HG02870 (cell line): ENCODE data around the gene NCL.

Source experiments
- ATAC-seq: cut with Tn5 transposase; IDR thresholded peaks from one replicate; pipeline ENCODE4 v1.9.1; 2021; ENCODE audit warnings: mild to moderate bottlenecking, moderate library complexity; ENCODE audit not compliant: unreplicated experiment

Gene NCL, protein sequence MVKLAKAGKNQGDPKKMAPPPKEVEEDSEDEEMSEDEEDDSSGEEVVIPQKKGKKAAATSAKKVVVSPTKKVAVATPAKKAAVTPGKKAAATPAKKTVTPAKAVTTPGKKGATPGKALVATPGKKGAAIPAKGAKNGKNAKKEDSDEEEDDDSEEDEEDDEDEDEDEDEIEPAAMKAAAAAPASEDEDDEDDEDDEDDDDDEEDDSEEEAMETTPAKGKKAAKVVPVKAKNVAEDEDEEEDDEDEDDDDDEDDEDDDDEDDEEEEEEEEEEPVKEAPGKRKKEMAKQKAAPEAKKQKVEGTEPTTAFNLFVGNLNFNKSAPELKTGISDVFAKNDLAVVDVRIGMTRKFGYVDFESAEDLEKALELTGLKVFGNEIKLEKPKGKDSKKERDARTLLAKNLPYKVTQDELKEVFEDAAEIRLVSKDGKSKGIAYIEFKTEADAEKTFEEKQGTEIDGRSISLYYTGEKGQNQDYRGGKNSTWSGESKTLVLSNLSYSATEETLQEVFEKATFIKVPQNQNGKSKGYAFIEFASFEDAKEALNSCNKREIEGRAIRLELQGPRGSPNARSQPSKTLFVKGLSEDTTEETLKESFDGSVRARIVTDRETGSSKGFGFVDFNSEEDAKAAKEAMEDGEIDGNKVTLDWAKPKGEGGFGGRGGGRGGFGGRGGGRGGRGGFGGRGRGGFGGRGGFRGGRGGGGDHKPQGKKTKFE

DNA sequence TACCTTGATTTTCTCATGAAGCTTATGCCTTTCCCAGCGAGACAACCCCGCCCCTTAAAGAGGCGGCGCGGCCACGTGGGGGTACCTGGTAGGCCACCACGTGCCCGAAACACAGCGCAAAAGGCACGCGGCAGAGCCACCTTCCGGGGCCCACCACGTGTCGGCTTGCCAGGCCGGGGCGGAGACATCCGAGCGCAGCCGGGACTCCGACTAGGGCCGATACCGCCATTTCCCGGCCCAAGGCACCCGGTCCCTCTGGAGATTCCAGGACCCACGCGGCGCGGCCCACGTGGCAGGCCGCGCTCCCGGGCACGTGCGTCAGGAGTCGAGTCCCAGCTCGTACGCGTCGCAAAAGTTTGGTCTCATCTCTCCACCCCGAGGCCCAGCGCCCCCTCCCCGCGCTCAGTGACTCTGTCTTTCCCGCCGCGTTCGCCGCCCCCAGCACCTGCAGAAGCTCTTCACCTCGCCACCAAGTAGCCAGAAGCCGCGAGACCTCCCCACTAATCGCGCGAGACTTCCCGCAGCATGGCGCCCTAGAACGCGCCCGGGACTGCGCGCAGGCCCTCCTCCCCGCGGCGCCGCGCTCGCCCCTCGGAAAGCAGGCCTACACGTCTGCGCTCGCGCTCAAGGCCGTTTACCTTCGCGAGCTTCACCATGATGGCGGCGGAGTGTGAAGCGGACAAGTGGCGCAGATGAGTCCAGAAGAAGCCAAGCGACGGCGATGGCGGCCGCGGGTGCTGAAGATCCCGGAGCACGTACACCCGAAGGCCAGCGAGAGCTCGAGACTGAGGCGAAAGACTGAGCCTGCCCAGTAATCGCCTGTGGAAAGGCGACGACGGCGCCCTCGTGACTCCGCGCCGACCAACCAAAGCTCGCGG is at the start of gene NCL:
NCL (minus strand) TSS at position 787 of the 878 bp plus-strand sequence; CDS start at position 656, 131 bp downstream.
- peak; percentile 85 for ATAC-seq

DNA sequence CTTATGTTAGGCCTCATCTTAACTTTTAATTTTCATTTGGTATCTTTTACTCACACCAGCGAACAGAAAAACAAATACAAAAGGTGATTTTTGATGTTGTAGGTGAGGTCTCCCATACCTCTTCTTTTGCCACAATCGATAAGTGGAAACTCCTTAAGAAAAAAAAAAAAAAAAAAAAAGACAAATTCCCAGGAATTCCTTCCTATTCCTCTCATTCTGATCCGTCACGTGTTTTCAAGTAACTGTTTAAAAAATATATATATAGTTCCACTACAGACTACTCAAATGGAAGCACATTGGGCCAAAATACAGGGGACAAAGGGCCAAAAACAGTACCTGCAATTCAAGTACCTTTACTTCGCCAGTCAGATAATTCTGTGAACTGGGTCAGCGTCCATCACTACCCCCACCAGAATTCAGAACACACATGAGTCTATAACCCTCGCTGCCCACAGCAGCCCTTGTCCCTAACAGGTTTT is 49.5 kb upstream of the NCL start:
- no peak for ATAC-seq

DNA sequence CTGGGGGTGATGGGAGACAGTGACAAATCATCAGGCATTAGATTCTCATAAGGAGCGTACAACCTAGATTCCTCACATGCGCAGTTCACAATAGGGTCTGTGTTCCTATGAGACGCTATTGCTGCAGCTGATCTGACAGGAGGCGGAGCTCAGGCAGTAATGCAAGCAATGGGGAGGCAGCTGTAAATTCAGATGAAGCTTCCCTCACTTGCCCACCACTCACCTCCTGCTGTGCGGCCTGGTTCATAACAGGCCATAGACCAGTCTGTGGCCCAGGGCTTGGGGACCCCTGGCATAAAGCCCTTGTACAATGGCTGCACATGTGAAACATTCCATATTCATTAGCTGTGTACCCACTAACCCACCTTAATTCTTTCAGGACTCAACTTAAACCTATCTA is 47.9 kb upstream of the NCL start:
- no peak for ATAC-seq

DNA sequence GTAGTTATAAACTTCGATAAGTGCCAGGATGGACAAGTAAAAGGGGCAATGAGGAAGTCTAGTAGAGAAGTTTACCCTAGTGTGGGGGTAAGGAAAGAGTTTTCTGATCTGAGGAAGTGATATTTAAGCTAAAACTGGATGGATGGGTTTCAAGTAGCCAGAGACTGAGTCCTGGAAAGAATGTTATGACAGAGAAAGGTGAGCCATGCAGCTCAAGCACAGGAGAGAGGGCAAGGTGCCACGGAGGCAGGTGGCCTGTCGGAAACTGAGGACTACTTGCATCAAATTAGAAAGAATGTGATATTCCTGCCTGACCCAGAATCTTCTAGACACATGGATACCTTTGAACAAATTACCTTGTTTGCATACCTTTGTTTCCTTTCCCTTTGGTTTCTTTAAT is 39.5 kb upstream of the NCL start:
- ATAC-seq, result no peak

DNA sequence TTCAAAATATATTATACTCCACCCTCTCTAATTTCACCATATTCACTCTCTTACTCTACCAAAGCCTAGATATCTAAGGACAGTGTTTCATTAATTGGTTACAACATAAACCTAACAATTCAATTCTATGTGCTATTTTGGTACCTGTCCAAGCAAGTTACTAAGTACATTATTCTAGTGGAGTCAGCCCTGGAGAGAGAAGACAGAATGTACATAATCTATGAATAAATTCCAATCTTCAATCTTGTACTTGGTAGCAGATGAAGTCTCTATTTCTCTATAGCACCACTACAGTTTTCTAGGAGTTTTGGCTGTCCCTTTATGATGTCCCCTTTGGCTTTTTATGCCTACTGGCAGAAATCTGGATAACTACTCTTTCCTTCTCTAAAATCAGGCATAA is 38.3 kb upstream of the NCL start:
- no peak for ATAC-seq

DNA sequence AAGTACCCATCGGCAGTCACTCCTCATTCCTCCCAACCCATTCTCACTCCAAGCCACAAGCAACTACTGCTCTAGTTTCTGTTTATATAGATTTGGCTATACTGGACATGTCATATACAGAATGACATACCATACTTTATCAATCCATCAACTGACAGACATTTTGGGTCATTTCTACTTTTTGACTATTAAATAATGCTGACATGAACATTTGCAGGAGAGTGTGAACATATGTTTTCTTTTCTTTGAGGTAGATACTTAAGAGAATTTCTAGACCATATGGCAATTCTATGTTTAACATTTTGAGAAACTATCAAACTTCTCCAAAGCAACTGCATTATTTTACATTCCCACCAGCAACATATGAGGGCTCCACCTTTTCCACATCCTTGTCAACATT is 33.4 kb upstream of the NCL start:
- ATAC-seq, result no peak

DNA sequence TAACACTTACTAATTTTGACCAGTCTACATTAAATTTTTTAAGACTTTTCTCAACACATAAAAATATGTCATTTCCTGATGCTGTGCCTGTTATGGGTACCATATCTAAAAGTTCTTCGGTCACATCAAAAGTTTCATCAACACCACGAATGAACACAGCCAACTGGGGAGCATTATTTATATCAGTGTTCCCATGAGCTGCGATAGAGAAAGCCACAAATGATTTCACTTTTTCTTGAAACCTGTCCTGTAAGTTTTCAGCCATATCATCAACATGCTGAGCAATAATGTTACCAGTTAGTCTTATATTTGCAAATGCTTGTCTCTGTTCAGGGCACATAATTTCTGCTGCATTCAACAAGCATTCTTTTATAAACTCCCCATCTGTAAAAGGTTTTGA is 30.4 kb upstream of the NCL start:
- ATAC-seq, result no peak

DNA sequence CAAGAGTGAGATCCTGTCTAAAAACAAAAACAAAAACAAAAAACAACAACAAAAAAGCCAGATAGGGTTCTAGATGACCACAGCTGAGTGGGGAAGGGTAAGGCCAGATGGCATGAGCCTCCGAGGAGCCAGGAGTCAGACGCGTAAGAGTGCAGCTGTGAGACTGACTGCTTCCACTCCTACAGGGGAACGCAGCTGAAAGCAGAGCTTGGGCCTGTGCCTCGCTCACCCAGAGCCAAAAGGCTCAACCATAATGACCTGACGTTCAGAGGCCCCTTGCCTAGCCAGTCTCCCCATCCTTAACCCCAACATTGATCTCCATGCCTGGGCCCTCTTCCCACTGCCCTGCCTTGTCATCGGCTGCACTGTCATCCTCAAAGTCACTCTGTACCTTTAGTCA is 26.5 kb upstream of the NCL start:
- ATAC-seq, result no peak

DNA sequence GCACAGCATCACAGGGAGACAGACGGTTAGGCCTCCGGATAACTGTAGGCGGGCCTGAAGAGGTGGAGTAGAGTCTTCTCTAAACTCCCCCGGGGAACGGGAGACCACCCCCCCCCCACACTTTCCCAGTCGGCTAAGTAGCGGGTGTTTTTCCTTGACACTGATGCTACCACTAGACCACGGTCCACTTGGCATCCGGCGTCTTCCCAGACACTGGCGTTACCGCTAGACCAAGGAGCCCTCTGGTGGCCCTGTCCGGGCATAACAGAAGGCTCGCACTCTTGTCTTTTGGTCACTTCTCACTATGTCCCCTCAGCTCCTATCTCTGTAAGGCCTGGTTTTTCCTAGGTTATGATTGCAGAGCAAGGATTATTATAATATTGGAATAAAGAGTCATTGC is 25.7 kb upstream of the NCL start:
- ATAC-seq, result no peak

DNA sequence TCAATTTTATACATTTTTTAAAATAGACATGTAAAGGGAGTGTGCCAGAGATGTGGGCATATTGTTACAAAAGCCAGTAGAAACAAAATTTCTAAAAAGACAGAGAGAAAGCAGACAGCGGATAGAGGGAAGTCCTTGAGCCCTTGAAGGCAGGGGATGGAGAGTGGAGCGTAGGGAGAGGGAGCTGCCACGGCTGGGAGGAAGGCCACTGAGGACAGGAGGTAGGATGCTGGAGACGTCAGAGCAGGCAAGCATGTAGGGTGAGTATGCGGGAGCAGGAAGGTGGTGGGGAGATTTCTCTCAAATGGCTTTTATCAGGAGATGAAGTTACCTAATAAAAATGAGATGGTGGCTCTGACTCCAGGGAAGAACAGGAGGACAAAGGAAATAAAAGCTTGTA is 24.0 kb upstream of the NCL start:
- no peak for ATAC-seq

DNA sequence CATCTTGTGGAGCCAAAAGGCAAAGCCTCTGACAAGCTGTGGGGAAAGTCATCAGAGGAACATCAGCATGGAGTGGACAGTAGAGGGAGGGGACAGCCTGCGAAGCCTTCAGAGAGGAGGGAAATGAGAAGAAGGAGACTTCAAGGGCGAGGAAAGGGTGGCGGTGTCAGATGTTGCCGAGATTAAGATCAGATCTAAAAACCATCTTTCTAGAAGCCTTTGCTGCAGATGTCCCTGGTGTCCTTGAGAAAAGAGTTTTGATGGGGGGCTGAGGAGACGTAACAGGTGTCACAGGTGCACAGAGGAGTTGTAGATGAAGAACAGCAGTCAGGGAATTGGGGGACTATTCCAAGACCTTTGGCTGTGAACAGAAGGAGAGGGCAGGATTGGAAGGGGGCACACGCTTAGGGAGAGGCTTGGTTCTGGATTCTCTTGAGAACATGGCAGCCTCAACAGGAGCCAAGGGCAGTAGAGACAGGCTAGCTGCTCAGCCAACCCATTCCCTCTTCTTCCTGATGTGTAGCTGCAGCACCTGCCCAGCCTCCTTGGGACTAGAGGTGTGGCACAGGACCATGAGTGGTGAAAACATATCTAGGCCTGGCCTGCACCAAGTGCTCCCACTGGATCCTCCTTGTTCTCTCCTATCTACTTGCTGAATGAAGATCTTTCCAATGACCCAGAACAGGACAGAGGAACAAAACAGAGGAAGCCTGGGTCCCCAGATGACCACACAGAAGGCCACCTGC is 22.7 kb upstream of the NCL start:
- ATAC-seq, result no peak

DNA sequence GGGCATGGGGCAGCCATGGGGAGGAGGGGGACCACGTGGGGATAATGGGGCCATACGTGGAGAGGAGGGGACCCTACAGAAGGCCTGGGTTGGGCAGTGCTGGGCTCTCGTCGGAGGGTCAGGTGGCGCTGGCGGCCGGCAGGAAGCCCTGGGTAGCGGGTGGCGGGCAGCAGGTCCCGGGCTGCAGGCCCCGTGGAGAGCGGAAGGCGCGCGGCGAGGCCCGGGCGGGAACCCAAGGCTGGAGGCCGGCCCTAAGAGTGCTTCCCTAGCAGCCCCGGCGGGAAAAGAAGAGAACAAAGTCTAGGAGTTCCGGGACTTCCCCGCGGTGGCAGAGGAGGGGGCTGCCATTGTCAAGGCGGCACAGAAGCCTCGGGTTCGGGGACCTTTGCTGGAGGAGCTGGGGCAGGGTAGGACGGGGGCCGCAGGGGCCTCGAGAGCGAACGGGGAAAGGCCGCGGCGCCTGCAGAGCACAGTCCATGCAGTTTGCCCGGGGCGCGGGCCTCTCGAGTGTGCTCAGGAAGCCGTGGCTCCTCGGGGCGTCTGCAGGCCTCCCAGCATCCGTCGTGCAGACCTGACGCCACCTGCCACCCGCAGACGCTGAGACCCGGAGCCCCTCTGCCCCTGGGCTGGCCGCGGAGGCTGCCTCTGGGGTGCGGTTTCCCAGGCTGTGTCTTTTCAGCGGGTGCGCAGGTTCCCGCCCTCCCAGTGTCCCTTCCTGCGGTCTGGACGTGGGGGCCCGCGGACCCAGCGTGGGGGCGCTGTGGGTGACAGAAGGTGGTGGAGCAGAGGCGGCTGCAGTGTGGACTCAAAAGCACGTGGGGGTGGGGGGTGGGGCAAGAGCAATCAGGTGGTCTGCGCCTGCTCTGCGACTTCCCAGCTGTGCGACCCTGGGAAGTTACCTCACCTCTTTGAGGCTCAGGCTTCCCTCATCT is 19.4 kb upstream of the NCL start:
- ATAC-seq, result no peak

DNA sequence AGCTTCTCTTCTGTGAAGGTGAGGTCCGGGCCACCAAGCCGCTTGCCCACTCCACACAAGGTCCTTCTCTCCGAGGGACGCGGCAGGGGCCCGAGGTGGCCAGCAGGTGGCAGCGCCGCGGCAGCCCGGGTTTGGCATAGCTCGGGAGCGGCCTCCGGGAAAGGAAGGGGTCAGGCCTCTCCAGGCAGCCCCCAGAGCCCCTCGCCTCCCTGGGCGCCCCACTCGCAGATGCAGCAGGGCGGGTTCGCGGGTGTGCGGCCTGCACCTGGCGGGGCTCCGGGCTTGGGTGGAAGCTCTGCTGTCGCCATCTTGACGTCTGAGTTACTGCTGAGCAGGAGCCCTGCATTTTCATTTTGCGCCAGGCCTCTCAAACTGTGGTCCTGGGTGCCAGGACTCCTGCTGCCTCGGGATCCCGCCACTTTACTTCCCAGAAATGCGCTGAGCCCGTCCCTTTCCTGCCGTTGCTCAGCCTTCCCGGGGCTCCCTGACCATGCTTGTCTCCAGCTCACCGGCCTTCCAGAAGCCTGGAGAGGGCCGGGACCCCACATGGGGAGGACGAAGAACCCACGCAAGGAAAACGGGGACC is 18.6 kb upstream of the NCL start:
- no peak for ATAC-seq

DNA sequence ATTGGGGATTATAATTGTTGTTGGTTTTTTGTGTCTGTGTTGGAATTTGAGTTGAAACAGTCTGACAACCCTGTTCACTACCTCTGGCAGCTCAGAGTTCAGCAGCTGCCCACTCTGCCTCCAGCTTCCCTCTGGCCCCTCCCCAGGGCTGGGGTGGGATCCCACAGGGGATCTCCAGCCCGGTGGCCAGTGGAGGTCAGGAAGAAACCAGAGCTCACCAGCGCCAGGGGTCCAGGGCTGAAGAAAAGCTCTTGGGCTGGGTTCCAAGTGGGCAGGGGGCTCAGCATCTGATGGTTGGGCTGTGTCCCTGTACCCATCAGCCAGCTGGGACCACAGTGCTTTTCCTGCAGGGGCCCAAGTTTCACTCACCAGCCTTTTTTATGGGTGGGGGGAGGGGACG is 16.5 kb upstream of the NCL start:
- ATAC-seq, result no peak

DNA sequence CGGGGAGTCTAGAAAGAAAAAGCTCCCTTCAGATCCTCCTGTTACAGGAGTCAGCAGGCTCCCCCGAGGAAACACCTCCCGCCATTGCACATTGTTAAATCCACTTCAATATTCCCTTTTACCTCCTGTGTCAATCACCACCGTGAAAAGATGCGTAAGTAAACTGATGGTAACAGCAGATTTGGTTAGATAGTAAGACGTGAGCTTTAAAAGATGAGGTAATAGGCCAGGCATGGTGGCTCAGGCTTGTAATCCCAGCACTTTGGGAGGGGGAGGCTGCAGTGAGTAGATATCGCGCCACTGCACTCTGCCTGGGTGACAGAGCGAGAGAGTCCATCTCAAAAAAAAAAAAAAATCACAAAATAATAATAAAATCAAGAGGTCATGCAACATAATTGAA is 15.2 kb upstream of the NCL start:
- ATAC-seq, result no peak

DNA sequence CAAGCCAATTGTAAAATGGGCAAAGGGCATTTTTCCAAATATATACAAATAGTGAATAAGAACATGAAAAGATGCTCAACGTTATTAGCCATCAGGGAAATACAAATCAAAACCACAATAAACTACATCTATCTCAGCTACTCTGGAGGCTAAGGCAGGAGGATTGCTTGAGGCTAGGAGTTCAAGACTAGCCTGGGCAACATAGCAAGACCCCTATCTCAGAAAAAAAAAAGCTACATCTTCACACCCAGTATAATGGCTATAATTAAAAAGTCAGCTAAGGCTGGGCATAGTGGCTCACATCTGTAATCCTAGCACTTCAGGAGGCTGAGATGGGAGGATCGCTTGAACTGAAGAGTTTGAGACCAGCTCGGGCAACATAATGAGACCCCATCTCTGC is 12.6 kb upstream of the NCL start:
- no peak for ATAC-seq

DNA sequence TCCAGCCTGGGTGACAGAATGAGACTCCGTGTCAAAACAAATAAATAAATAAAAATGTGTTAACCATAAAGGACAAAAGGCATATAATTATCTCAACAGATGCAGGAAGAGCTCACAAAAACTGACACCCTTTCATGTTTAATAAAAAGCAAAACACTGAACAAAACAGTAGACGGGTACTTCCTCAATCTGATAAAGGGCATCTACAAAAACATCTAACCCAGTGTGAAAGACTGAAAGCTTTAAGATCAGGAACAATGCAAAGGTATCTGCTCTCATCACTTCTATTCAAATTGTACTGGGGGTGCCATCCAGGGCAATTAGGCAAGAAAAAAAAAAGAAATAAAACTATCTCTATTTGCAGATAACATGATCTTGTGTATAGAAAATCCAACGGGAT is 11.7 kb upstream of the NCL start:
- no peak for ATAC-seq

DNA sequence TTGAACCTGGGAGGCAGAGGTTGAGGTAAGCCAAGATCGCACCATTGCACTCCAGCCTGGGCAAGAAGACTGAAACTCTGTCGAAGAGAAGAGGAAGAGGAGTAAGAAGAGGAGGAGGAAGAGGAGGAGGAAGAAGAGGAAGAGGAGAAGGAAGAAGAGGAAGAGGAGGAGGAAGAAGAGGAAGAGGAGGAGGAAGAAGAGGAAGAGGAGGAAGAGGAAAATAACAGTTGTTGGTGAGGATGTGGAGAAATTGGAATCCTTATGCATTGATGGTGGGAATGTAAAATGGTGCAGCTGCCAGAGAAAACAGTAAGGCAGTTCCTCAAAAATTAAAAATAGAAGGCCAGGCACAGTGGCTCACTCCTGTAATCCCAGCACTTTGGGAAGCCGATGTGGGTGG is 8.5 kb upstream of the NCL start:
- no peak for ATAC-seq

DNA sequence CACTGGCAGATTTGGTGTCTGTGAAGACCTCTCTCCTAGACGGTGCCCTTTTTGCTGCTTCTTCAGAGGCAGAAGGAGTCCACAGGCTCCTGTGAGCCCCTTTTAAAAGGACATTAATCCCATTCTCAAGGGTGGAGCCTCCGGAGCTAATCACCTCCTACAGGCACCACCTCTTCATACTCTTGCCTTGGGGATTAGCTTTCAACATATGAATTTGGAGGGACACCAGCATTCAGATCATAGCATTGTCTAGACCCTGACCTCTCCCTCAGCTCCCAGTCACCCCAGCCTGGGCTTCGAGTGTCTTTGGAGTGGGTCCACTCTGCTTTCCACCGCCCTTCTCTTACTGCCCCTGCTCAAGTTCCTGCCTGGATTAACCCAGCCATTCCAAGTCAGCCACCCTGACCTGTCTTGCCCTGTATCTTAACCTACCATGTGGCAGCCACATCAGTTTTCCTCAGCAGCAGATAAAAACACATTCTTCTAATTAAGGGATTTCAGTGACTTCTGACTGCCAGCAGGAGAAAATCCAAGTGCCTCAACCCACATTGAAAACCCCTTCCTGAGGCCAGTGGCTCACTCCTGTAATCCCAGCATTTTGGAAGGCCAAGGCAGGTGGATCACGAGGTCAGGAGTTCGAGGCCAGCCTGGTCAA is 6.1 kb upstream of the NCL start:
- no peak for ATAC-seq
